G401 (cell line): Measurements from ENCODE around the gene FCAMR. TPM values are rescaled to one million over a fixed set of nuclear protein-coding genes. Genes with fewer than 3 reads are reported as not detected.
A peak's percentile ranks its signal among the peaks of the same experiment; 100 is the strongest.

Source experiments
- DNase-seq: peaks from one replicate; pipeline ENCODE4 v3.0.0-alpha.2; 2015; ENCODE audit warnings: low spot score
- in situ Hi-C: cut with HindIII; loops from 2 replicates; pipeline ENCODE4 v1.10.0; 2016; ENCODE audit warnings: low sequenced_read_pairs, mixed read lengths
- total RNA-seq: library from RNA; depleted of rRNA; stranded (reverse); fragments of >200 nt; shearing (Covaris generic); gene quantifications from 2 replicates; pipeline ENCODE4 v1.2.3, GENCODE V29; 2014; rRNA removed

Gene FCAMR
- total RNA-seq, 1 experiment from 2014 or later: not detected

- no peak for DNase-seq
- in situ Hi-C loops: no loop called here
Observed at GRCh38 chr1:206918076-206918475, 52.2 kb downstream of the FCAMR start.

GRCh38 chr1:206916000-206916709, 54.1 kb downstream of the FCAMR start:
- in situ Hi-C loops: no loop called here
- DNase-seq: no peak

- no peak for DNase-seq
- in situ Hi-C loops: no loop called here
Observed at GRCh38 chr1:206915030-206915735, 55.1 kb downstream of the FCAMR start.

GRCh38 chr1:206913766-206914537, 56.3 kb downstream of the FCAMR start:
- in situ Hi-C loops: no loop called here
- DNase-seq: no peak

GRCh38 chr1:206912445-206913095, 57.7 kb downstream of the FCAMR start:
- in situ Hi-C loops: no loop called here

GRCh38 chr1:206911064-206911663, 59.1 kb downstream of the FCAMR start:
- in situ Hi-C loops: no loop called here
- DNase-seq: peak; percentile 51

More at GRCh38 chr1:206912445-206913095, 57.7 kb downstream of the FCAMR start:
- DNase-seq: peak; percentile 91

GRCh38 chr1:206909883-206910318, 60.4 kb downstream of the FCAMR start:
- no peak for DNase-seq

GRCh38 chr1:206909161-206909882, 60.9 kb downstream of the FCAMR start:
- in situ Hi-C loops: no loop called here
- no peak for DNase-seq

More at GRCh38 chr1:206909883-206910318, 60.4 kb downstream of the FCAMR start:
- in situ Hi-C loops: no loop called here

- DNase-seq: no peak
- in situ Hi-C loops: no loop called here
Observed at GRCh38 chr1:206908038-206908437, 62.2 kb downstream of the FCAMR start.

Other genes with a start within 250 kb of the FCAMR start
- not detected in 2 replicates for gene IL19, start 199.7 kb downstream of the FCAMR start, total RNA-seq
- not detected in 2 replicates for gene IL10, start 198.0 kb downstream of the FCAMR start, total RNA-seq
- gene IL20, start 104.8 kb downstream of the FCAMR start, total RNA-seq: not detected in 2 replicates
- gene IL24, start 73.0 kb downstream of the FCAMR start, total RNA-seq: not detected in 2 replicates
- not detected in 2 replicates for gene FCMR, start 48.5 kb downstream of the FCAMR start, total RNA-seq
- not detected in 2 replicates for gene PIGR, start 24.0 kb downstream of the FCAMR start, total RNA-seq
- gene C1orf116, start 62.3 kb upstream of the FCAMR start, total RNA-seq: not detected in 2 replicates
- gene YOD1, start 80.7 kb upstream of the FCAMR start, total RNA-seq: 9.6 and 14.9 TPM in 2 replicates
- gene PFKFB2, start 82.8 kb upstream of the FCAMR start, total RNA-seq: 18.8 and 25.6 TPM in 2 replicates
- gene C4BPB, start 118.4 kb upstream of the FCAMR start, total RNA-seq: not detected in 2 replicates
- not detected in 2 replicates for gene C4BPA, start 133.8 kb upstream of the FCAMR start, total RNA-seq